GM12874 (cell line): ENCODE data around the gene SPHK1.
A peak's percentile ranks its signal among the peaks of the same experiment; 100 is the strongest.

ENCODE experiments used
- TF ChIP-seq, protein P1 (sequence below): IDR thresholded peaks from 2 replicates; pipeline ENCODE4 v1.5.1; 2011; ENCODE audit warnings: low read depth, mild to moderate bottlenecking, control low read depth, low read length, moderate library complexity; ENCODE audit not compliant: insufficient read depth

SPHK1 gene

DNA sequence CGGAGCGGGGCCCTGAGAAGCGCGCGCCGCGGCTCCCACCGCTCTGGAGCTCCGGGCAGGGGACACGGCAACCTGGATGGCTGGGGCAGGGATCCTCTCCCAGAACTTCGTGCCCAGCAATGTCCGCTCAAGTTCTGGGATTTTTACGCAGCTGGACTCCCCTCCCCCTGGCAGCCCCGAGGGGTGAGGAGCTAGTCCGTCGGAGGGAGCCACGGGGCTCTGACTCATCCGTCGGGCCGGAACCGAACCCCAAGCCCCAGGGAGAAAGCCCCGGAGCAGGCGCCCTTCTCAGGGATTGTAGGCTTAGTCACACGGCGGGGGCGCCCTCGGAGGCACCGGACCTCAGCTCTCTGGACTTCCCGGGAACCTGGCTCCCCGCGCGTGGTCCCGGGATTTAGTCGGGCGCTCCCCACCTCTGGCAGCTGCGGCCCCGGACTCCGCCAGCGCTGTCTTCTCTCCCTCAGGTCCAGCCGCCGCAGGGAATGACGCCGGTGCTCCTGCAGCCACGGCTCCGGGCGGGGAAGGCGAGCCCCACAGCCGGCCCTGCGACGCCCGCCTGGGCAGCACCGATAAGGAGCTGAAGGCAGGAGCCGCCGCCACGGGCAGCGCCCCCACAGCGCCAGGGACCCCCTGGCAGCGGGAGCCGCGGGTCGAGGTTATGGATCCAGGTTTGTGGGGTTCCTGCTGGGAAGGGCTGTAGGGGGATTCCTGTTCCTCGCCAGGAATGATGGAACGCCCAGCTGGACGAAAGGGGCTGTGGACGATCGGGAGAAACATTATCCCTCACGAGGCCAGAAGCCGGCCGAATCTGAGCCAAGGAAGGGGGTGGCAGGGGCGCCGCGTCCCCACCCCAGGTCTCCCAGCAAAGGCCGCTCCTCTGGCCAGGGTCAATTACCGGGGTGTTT lies 830 bp downstream of the SPHK1 start:
- TF ChIP-seq, protein P1, sequence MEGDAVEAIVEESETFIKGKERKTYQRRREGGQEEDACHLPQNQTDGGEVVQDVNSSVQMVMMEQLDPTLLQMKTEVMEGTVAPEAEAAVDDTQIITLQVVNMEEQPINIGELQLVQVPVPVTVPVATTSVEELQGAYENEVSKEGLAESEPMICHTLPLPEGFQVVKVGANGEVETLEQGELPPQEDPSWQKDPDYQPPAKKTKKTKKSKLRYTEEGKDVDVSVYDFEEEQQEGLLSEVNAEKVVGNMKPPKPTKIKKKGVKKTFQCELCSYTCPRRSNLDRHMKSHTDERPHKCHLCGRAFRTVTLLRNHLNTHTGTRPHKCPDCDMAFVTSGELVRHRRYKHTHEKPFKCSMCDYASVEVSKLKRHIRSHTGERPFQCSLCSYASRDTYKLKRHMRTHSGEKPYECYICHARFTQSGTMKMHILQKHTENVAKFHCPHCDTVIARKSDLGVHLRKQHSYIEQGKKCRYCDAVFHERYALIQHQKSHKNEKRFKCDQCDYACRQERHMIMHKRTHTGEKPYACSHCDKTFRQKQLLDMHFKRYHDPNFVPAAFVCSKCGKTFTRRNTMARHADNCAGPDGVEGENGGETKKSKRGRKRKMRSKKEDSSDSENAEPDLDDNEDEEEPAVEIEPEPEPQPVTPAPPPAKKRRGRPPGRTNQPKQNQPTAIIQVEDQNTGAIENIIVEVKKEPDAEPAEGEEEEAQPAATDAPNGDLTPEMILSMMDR = no peak

- TF ChIP-seq, protein P1 = peak; percentile 96
Measured at GRCh38 chr17:76385892-76386786, 1.7 kb downstream of the SPHK1 start.

DNA sequence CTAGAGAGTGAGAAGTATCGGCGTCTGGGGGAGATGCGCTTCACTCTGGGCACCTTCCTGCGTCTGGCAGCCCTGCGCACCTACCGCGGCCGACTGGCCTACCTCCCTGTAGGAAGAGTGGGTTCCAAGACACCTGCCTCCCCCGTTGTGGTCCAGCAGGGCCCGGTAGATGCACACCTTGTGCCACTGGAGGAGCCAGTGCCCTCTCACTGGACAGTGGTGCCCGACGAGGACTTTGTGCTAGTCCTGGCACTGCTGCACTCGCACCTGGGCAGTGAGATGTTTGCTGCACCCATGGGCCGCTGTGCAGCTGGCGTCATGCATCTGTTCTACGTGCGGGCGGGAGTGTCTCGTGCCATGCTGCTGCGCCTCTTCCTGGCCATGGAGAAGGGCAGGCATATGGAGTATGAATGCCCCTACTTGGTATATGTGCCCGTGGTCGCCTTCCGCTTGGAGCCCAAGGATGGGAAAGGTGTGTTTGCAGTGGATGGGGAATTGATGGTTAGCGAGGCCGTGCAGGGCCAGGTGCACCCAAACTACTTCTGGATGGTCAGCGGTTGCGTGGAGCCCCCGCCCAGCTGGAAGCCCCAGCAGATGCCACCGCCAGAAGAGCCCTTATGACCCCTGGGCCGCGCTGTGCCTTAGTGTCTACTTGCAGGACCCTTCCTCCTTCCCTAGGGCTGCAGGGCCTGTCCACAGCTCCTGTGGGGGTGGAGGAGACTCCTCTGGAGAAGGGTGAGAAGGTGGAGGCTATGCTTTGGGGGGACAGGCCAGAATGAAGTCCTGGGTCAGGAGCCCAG lies 2.8 kb downstream of the SPHK1 start:
- TF ChIP-seq, protein P1 = no peak

GRCh38 chr17:76388966-76389888 lies 4.8 kb downstream of the SPHK1 start:
- TF ChIP-seq, protein P1 = no peak

- TF ChIP-seq, protein P1 = no peak
Measured at GRCh38 chr17:76390003-76390421, 5.6 kb downstream of the SPHK1 start.

- TF ChIP-seq, protein P1 = no peak
Measured at GRCh38 chr17:76391200-76391715, 6.8 kb downstream of the SPHK1 start.
